GM23338 (cell line): Measurements from ENCODE around the gene PAPPA2. TPM values are rescaled to one million over a fixed set of nuclear protein-coding genes. Genes with fewer than 3 reads are reported as not detected.

Experiments used
- ATAC-seq: fragments of 200-7000 bp; cut with Tn5 transposase; 3 replicates; pipeline ENCODE4 v1.9.1; 2020
- DNase-seq: peaks from one replicate; pipeline ENCODE4 v3.0.0-alpha.2; 2015; ENCODE audit warnings: low spot score
- H2AFZ ChIP-seq: fragments of 200-600 bp; sonication (generic); 2 replicates; pipeline ENCODE4 v1.8.0; 2016; ENCODE audit warnings: antibody characterized with exemption, mild to moderate bottlenecking, moderate library complexity
- H3F3A ChIP-seq: fragments of 200-600 bp; sonication (generic); replicated peaks from 2 replicates; pipeline ENCODE4 v1.8.0; 2017; ENCODE audit warnings: antibody characterized with exemption, mixed run types, low read depth
- H3K27ac ChIP-seq: fragments of 200-600 bp; sonication (generic); 2 replicates; pipeline ENCODE4 v1.6.1; 2016; ENCODE audit warnings: low read depth
- H3K27me3 ChIP-seq: fragments of 200-600 bp; sonication (generic); 2 replicates; pipeline ENCODE4 v1.8.0; 2016; ENCODE audit warnings: mild to moderate bottlenecking, mixed run types, moderate library complexity; ENCODE audit not compliant: insufficient read depth
- H3K36me3 ChIP-seq: fragments of 200-600 bp; sonication (generic); 2 replicates; pipeline ENCODE4 v1.8.0; 2016; ENCODE audit warnings: mild to moderate bottlenecking; ENCODE audit not compliant: insufficient read depth
- H3K4me1 ChIP-seq: fragments of 200-600 bp; sonication (generic); 2 replicates; pipeline ENCODE4 v1.8.0; 2016; ENCODE audit warnings: mild to moderate bottlenecking, moderate library complexity; ENCODE audit not compliant: insufficient read depth
- H3K4me2 ChIP-seq: fragments of 200-600 bp; sonication (generic); 2 replicates; pipeline ENCODE4 v1.7.1; 2017; ENCODE audit warnings: mixed run types
- H3K4me3 ChIP-seq: fragments of 200-600 bp; sonication (generic); 2 replicates; pipeline ENCODE4 v1.6.1; 2016; ENCODE audit warnings: mixed run types
- H3K79me2 ChIP-seq: fragments of 200-600 bp; sonication (generic); replicated peaks from 2 replicates; pipeline ENCODE4 v1.8.0; 2017; ENCODE audit warnings: mild to moderate bottlenecking; ENCODE audit not compliant: insufficient read depth
- H3K9me2 ChIP-seq: fragments of 200-600 bp; sonication (generic); 2 replicates; pipeline ENCODE4 v1.8.0; 2017; ENCODE audit not compliant: insufficient read depth
- H4K20me1 ChIP-seq: fragments of 200-600 bp; sonication (generic); replicated peaks from 2 replicates; pipeline ENCODE4 v1.8.0; 2017; ENCODE audit warnings: mild to moderate bottlenecking; ENCODE audit not compliant: insufficient read depth
- H3K27ac Mint-ChIP-seq: 2 replicates; pipeline ENCODE4 v1.8.0; 2020; ENCODE audit warnings: inconsistent platforms, mild to moderate bottlenecking, moderate library complexity, mixed read lengths
- H3K27me3 Mint-ChIP-seq: 3 replicates; pipeline ENCODE4 v1.8.0; 2022; ENCODE audit warnings: low read depth, mild to moderate bottlenecking, moderate library complexity, mixed read lengths, inconsistent platforms; ENCODE audit not compliant: insufficient read depth, poor library complexity
- H3K36me3 Mint-ChIP-seq: 3 replicates; pipeline ENCODE4 v1.8.0; 2021; ENCODE audit warnings: low read depth, mild to moderate bottlenecking, inconsistent platforms, moderate library complexity, mixed read lengths
- H3K4me1 Mint-ChIP-seq: 3 replicates; pipeline ENCODE4 v1.8.0; 2020; ENCODE audit warnings: mild to moderate bottlenecking, inconsistent platforms, mixed read lengths
- H3K4me3 Mint-ChIP-seq: 3 replicates; pipeline ENCODE4 v1.8.0; 2021; ENCODE audit warnings: moderate library complexity, mild to moderate bottlenecking, inconsistent platforms, mixed read lengths
- H3K9me3 Mint-ChIP-seq: 3 replicates; pipeline ENCODE4 v1.8.0; 2020; ENCODE audit warnings: moderate library complexity, mild to moderate bottlenecking, inconsistent platforms, mixed read lengths
- ETS1 ChIP-seq: IDR thresholded peaks from 2 replicates; pipeline ENCODE4 v1.6.1; 2016; ENCODE audit warnings: antibody characterized with exemption
- EZH2 ChIP-seq: fragments of 200-600 bp; sonication (generic); IDR thresholded peaks from one replicate; pipeline ENCODE4 v1.8.0; 2017; ENCODE audit warnings: antibody characterized with exemption, mild to moderate bottlenecking, low read depth; ENCODE audit not compliant: unreplicated experiment
- EZH2phosphoT487 ChIP-seq: fragments of 200-600 bp; sonication (generic); IDR thresholded peaks from one replicate; pipeline ENCODE4 v1.8.1; 2018; ENCODE audit warnings: antibody characterized with exemption; ENCODE audit not compliant: unreplicated experiment
- JUNB ChIP-seq: IDR thresholded peaks from one replicate; pipeline ENCODE4 v1.6.1; 2016; ENCODE audit warnings: antibody characterized with exemption; ENCODE audit not compliant: unreplicated experiment
- NANOG ChIP-seq: IDR thresholded peaks from 2 replicates; pipeline ENCODE4 v1.6.1; 2016; ENCODE audit warnings: antibody characterized with exemption, borderline replicate concordance
- POLR2AphosphoS5 ChIP-seq: IDR thresholded peaks from 2 replicates; pipeline ENCODE4 v1.6.1; 2016; ENCODE audit warnings: antibody characterized with exemption, low read depth
- STAT1 ChIP-seq: IDR thresholded peaks from one replicate; pipeline ENCODE4 v1.6.1; 2016; ENCODE audit warnings: antibody characterized with exemption; ENCODE audit not compliant: unreplicated experiment
- ZNF331 ChIP-seq: fragments of 250-450 bp; sonication (Bioruptor Pico); IDR thresholded peaks from 2 replicates; pipeline ENCODE4 v1.5.0; 2020; ENCODE audit warnings: low read depth, mild to moderate bottlenecking, moderate library complexity
- polyA plus RNA-seq: library from polyadenylated mRNA; unstranded; fragments of >200 nt; fragmentation: Nextera tagmentation; extraction: Ambion mirVana; gene quantifications from 2 replicates; pipeline ENCODE4 v1.2.1, GENCODE V29; 2016
- total RNA-seq: library from RNA; depleted of rRNA; stranded (reverse); fragments of >200 nt; shearing (Covaris generic); gene quantifications from 2 replicates; pipeline ENCODE4 v1.2.3, GENCODE V29; 2014
- TF ChIP-seq, protein P1 (sequence below), 2 experiments: fragments of 200-600 bp in 1 of 2; sonication (generic) in 1 of 2; conservative IDR thresholded peaks; 2 replicates each; pipeline versions ENCODE4 v1.5.1 to v1.6.1; 2016 to 2017; ENCODE audit warnings: antibody characterized with exemption in 2 of 2, low read depth in 2 of 2, mild to moderate bottlenecking in 2 of 2, moderate library complexity in 1 of 2
- TF ChIP-seq, protein P2 (sequence below): fragments of 250-450 bp; sonication (Bioruptor Pico); IDR thresholded peaks from 2 replicates; pipeline ENCODE4 v1.5.0; 2020; ENCODE audit warnings: mild to moderate bottlenecking, moderate library complexity

Gene PAPPA2
- total and polyA plus RNA-seq, 2 experiments from 2014 or later, result 1.4 to 1.7 TPM

- Histone ChIP-seq H3K79me2 (no peaks in the 10 kb centered on the region), H3K27me3 (no peaks in the 10 kb centered on the region), H3K4me3 (no peak overlapping the region), H3K4me1 (no peaks in the 10 kb centered on the region), H2AFZ (no peak overlapping the region), H3K36me3 (no peaks in the 10 kb centered on the region), H3F3A (no peaks in the 10 kb centered on the region), H3K9me2 (no peaks in the 10 kb centered on the region), H3K4me2 (no peak overlapping the region), H4K20me1 (no peaks in the 10 kb centered on the region), H3K27ac (no peak overlapping the region)
- H3K4me1 Mint-ChIP-seq, result peaks cover 4% of the 10 kb centered on the region; the same call in 1 of the 3 replicates
- ATAC-seq (no peak), DNase-seq (no peak)
- no peaks in the 10 kb centered on the region for H3K9me3 Mint-ChIP-seq
- no peaks in the 10 kb centered on the region for H3K36me3 Mint-ChIP-seq
- TF ChIP-seq POLR2AphosphoS5 (no peak), STAT1 (no peak), ZNF331 (CRISPR knock-in tag) (no peak), EZH2 (no peak), EZH2phosphoT487 (no peak)
- TF ChIP-seq, protein P1, sequence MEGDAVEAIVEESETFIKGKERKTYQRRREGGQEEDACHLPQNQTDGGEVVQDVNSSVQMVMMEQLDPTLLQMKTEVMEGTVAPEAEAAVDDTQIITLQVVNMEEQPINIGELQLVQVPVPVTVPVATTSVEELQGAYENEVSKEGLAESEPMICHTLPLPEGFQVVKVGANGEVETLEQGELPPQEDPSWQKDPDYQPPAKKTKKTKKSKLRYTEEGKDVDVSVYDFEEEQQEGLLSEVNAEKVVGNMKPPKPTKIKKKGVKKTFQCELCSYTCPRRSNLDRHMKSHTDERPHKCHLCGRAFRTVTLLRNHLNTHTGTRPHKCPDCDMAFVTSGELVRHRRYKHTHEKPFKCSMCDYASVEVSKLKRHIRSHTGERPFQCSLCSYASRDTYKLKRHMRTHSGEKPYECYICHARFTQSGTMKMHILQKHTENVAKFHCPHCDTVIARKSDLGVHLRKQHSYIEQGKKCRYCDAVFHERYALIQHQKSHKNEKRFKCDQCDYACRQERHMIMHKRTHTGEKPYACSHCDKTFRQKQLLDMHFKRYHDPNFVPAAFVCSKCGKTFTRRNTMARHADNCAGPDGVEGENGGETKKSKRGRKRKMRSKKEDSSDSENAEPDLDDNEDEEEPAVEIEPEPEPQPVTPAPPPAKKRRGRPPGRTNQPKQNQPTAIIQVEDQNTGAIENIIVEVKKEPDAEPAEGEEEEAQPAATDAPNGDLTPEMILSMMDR (conservative IDR thresholded peaks at IDR 0.05; ENCODE audit: low read depth in 2 of 2), result no peak
- no peak overlapping the region for H3K27ac Mint-ChIP-seq
- no peak overlapping the region for H3K4me3 Mint-ChIP-seq
- peaks cover 2% of the 10 kb centered on the region for H3K27me3 Mint-ChIP-seq
Measured at GRCh38 chr1:176893625-176894352, 430.8 kb downstream of the PAPPA2 start.

- no peaks in the 10 kb centered on the region for H3K4me1 ChIP-seq
- no peaks in the 10 kb centered on the region for H3K36me3 ChIP-seq
- H3K27ac Mint-ChIP-seq, result no peak overlapping the region
- H3K4me2 ChIP-seq, result no peak overlapping the region
- no peak overlapping the region for H3K4me3 ChIP-seq
- H3F3A ChIP-seq, result no peaks in the 10 kb centered on the region
- peaks cover 3% of the 10 kb centered on the region for H3K27me3 Mint-ChIP-seq
- H4K20me1 ChIP-seq, result no peaks in the 10 kb centered on the region
- no peaks in the 10 kb centered on the region for H3K27me3 ChIP-seq
- no peak for DNase-seq
- H3K4me3 Mint-ChIP-seq, result no peak overlapping the region
- H3K36me3 Mint-ChIP-seq, result no peaks in the 10 kb centered on the region
- no peaks in the 10 kb centered on the region for H3K9me3 Mint-ChIP-seq
- H3K79me2 ChIP-seq, result no peaks in the 10 kb centered on the region
- H3K27ac ChIP-seq, result no peak overlapping the region
- no peak for ATAC-seq
- peaks cover 4% of the 10 kb centered on the region; the same call in 1 of the 3 replicates for H3K4me1 Mint-ChIP-seq
- no peak overlapping the region for H2AFZ ChIP-seq
- no peaks in the 10 kb centered on the region for H3K9me2 ChIP-seq
- TF ChIP-seq JUNB (no peak), ETS1 (no peak), NANOG (no peak), POLR2AphosphoS5 (no peak), EZH2 (no peak)
- TF ChIP-seq, protein P1 (conservative IDR thresholded peaks at IDR 0.05; ENCODE audit: low read depth in 2 of 2), result no peak
- TF ChIP-seq, protein P2, sequence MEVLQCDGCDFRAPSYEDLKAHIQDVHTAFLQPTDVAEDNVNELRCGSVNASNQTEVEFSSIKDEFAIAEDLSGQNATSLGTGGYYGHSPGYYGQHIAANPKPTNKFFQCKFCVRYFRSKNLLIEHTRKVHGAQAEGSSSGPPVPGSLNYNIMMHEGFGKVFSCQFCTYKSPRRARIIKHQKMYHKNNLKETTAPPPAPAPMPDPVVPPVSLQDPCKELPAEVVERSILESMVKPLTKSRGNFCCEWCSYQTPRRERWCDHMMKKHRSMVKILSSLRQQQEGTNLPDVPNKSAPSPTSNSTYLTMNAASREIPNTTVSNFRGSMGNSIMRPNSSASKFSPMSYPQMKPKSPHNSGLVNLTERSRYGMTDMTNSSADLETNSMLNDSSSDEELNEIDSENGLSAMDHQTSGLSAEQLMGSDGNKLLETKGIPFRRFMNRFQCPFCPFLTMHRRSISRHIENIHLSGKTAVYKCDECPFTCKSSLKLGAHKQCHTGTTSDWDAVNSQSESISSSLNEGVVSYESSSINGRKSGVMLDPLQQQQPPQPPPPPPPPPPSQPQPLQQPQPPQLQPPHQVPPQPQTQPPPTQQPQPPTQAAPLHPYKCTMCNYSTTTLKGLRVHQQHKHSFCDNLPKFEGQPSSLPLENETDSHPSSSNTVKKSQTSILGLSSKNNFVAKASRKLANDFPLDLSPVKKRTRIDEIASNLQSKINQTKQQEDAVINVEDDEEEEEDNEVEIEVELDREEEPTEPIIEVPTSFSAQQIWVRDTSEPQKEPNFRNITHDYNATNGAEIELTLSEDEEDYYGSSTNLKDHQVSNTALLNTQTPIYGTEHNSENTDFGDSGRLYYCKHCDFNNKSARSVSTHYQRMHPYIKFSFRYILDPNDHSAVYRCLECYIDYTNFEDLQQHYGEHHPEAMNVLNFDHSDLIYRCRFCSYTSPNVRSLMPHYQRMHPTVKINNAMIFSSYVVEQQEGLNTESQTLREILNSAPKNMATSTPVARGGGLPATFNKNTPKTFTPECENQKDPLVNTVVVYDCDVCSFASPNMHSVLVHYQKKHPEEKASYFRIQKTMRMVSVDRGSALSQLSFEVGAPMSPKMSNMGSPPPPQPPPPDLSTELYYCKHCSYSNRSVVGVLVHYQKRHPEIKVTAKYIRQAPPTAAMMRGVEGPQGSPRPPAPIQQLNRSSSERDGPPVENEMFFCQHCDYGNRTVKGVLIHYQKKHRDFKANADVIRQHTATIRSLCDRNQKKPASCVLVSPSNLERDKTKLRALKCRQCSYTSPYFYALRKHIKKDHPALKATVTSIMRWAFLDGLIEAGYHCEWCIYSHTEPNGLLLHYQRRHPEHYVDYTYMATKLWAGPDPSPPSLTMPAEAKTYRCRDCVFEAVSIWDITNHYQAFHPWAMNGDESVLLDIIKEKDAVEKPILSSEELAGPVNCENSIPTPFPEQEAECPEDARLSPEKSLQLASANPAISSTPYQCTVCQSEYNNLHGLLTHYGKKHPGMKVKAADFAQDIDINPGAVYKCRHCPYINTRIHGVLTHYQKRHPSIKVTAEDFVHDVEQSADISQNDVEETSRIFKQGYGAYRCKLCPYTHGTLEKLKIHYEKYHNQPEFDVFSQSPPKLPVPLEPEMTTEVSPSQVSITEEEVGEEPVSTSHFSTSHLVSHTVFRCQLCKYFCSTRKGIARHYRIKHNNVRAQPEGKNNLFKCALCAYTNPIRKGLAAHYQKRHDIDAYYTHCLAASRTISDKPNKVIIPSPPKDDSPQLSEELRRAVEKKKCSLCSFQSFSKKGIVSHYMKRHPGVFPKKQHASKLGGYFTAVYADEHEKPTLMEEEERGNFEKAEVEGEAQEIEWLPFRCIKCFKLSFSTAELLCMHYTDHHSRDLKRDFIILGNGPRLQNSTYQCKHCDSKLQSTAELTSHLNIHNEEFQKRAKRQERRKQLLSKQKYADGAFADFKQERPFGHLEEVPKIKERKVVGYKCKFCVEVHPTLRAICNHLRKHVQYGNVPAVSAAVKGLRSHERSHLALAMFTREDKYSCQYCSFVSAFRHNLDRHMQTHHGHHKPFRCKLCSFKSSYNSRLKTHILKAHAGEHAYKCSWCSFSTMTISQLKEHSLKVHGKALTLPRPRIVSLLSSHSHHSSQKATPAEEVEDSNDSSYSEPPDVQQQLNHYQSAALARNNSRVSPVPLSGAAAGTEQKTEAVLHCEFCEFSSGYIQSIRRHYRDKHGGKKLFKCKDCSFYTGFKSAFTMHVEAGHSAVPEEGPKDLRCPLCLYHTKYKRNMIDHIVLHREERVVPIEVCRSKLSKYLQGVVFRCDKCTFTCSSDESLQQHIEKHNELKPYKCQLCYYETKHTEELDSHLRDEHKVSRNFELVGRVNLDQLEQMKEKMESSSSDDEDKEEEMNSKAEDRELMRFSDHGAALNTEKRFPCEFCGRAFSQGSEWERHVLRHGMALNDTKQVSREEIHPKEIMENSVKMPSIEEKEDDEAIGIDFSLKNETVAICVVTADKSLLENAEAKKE (CRISPR knock-in tag), result no peak
Measured at GRCh38 chr1:176894450-176894849, 431.5 kb downstream of the PAPPA2 start.
